Ovary (tissue), 9 donors: ENCODE results near the gene HMGB1. TPM values are rescaled to one million over a fixed set of nuclear protein-coding genes. Genes with fewer than 3 reads are reported as not detected.

ENCODE experiments used
- DNase-seq, 5 donors: peaks; one replicate each; pipeline ENCODE4 v3.0.0-alpha.2; 2019 to 2020
- H3K27ac ChIP-seq, 2 donors: fragments of 200-600 bp; one replicate each; pipeline versions ENCODE4 v1.5.1 to v1.8.0; 2019 to 2022
- H3K27me3 ChIP-seq: fragments of 200-600 bp; one replicate; pipeline ENCODE4 v1.8.0; 2022
- H3K36me3 ChIP-seq: fragments of 200-600 bp; sonication (generic); one replicate; pipeline ENCODE4 v1.5.1; 2019
- H3K4me1 ChIP-seq: one replicate; pipeline ENCODE4 v1.8.1; 2013; ENCODE audit warnings: mild to moderate bottlenecking, moderate library complexity; ENCODE audit not compliant: insufficient read depth
- H3K4me3 ChIP-seq: fragments of 200-600 bp; sonication (generic); one replicate; pipeline ENCODE4 v1.5.1; 2017
- H3K9me3 ChIP-seq, 2 donors: fragments of 200-600 bp in 1 of 2; sonication (generic) in 1 of 2; one replicate each; pipeline versions ENCODE4 v1.5.1 to v1.8.1; 2013 to 2019; ENCODE audit warnings: mild to moderate bottlenecking in 1 of 2, moderate library complexity in 1 of 2
- EP300 ChIP-seq: sonication (generic); formaldehyde crosslinking; IDR thresholded peaks from one replicate; pipeline ENCODE4 v1.6.1; 2017; ENCODE audit warnings: antibody characterized with exemption
- POLR2A ChIP-seq: fragments of 450-650 bp; IDR thresholded peaks from one replicate; pipeline ENCODE4 v1.6.1; 2017; ENCODE audit warnings: antibody characterized with exemption, mild to moderate bottlenecking, moderate library complexity
- WGBS, 3 donors: extraction: QIAGEN DNeasy Blood & Tissue Kit in 1 of 3; methylation state at CpG; one replicate each; pipeline versions ENCODE4 v1.1.5 to v1.1.7; 2013 to 2017; 5-methylcytosine and 5-hydroxymethylcytosine counted together
- intact Hi-C, 4 donors: fragments of 100-400 bp; cut with DNase I; formaldehyde crosslinking; loops; one replicate each; pipeline versions ENCODE4 v1.11.0 to v1.15.1; 2022 to 2023
- polyA plus RNA-seq, 2 donors: library from polyadenylated mRNA; stranded (reverse); fragments of 200-250 nt in 1 of 2; fragments of 350-450 nt in 1 of 2; fragmentation: Illumina TruSeq in 1 of 2; extraction: RNeasy Lipid Tissue Mini Kit (QIAGEN cat#74804) in 1 of 2; gene quantifications; one replicate each; pipeline ENCODE4 v1.2.3, GENCODE V29; 2013 to 2014
- total RNA-seq, 7 donors: library from RNA; depleted of rRNA in 2 of 7; stranded (reverse); fragments of >200 nt in 2 of 7; fragmentation: NEBNext Ultra II Directional in 3 of 7; extraction: Animal tissue kit (Norgen Biotek cat#: 25700) in 3 of 7; gene quantifications; one replicate each; pipeline versions ENCODE4 v1.1.0 to v1.2.4, GENCODE V29; 2016 to 2023
- TF ChIP-seq, protein P1 (sequence below), 3 donors: fragments of 450-650 bp in 2 of 3; fragments of 200-600 bp in 1 of 3; IDR thresholded peaks; one replicate each; pipeline versions ENCODE4 v1.5.1 to v1.8.0; 2016 to 2022; ENCODE audit warnings: antibody characterized with exemption in 3 of 3, mild to moderate bottlenecking in 1 of 3
- donor health status: DM: no; HTN: no; CAD: no; lungs with moderate emphysema.
- donor health status: DM: no; HTN: no; CAD: no.
- donor health status: Bipolar disorder and iron deficiency.
- donor health status: DM: yes; HTN: yes; CAD: no.
- donor health status: DM: no; HTN: no; CAD: no.
- donor health status: DM: yes; HTN: yes; CAD: no.

The HMGB1 gene
- total and polyA plus RNA-seq, 9 donors: 163 to 323 (median 248) TPM

DNA sequence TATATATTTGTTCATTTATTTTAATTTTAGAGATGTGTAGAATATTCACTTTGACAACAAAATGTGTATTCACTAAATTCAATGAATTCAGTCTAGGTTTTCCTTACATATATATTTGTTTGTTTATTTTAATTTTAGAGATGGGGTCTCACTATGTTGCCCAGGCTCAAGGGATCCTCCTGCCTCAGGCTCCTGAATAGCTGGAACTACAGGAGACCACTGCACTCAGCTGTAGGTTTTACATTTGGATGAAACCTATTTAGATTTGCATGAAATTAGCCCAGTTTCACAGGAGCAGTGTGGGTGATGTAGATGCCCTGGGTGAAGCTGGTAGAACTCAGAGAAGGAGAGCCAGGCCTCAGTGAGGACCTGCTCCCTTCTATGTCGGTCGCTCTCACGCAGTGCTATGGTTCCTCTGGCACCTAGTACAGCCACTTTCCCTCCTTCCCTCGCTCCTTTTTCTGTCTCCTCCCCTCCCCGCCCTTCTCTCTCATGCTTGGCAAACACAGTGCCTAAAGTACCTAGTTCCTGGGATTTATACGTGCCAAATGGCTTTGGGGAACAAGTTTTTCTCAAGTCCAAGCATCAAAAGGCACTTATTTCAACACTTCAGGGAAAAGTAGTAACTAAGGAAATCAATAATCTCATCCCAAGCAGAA is 14.7 kb upstream of the HMGB1 start:
- no peaks in the 10 kb centered on the region for H3K4me1 ChIP-seq
- intact Hi-C loops: no loop called here
- no peaks in the 10 kb centered on the region for H3K9me3 ChIP-seq
- DNase-seq: no peak
- H3K27ac ChIP-seq: no peak overlapping the region
- no peak for TF ChIP-seq EP300
- TF ChIP-seq, protein P1, sequence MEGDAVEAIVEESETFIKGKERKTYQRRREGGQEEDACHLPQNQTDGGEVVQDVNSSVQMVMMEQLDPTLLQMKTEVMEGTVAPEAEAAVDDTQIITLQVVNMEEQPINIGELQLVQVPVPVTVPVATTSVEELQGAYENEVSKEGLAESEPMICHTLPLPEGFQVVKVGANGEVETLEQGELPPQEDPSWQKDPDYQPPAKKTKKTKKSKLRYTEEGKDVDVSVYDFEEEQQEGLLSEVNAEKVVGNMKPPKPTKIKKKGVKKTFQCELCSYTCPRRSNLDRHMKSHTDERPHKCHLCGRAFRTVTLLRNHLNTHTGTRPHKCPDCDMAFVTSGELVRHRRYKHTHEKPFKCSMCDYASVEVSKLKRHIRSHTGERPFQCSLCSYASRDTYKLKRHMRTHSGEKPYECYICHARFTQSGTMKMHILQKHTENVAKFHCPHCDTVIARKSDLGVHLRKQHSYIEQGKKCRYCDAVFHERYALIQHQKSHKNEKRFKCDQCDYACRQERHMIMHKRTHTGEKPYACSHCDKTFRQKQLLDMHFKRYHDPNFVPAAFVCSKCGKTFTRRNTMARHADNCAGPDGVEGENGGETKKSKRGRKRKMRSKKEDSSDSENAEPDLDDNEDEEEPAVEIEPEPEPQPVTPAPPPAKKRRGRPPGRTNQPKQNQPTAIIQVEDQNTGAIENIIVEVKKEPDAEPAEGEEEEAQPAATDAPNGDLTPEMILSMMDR (IDR thresholded peaks at IDR 0.05): no peak
- no peak for TF ChIP-seq POLR2A
- 89 to 93% (median 90%) methylated on average over 6 of the region's 6 CpGs for WGBS, 3 donors
- H3K36me3 ChIP-seq: no peaks in the 10 kb centered on the region
- H3K4me3 ChIP-seq: no peak overlapping the region
- H3K27me3 ChIP-seq: no peaks in the 10 kb centered on the region

DNA sequence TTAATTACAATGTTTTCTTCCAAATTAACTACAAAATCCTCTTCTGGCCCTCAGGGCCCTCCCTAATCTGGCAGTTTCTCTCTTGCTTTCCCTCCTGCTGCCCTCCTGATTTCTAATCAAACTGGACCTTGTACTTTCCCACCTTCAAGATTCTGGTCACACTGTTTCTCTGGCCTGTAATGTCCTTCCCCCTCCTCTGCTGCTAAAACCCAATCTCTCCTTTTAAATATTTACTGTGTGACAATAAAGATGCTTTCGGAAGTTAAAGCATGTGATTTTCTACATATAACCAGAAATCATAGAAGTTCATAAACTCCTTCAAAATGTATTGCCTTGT is 14.1 kb upstream of the HMGB1 start:
- TF ChIP-seq EP300: no peak
- no peak for TF ChIP-seq POLR2A
- TF ChIP-seq, protein P1 (IDR thresholded peaks at IDR 0.05): no peak
- H3K4me1 ChIP-seq: no peaks in the 10 kb centered on the region
- no peaks in the 10 kb centered on the region for H3K9me3 ChIP-seq
- H3K27me3 ChIP-seq: no peaks in the 10 kb centered on the region
- DNase-seq: no peak
- intact Hi-C loops: loop anchor here in 1 of 4 donors (10.0 kb wide), 1 partner anchor 575 kb away; no protein-coding TSS in a partner anchor
- H3K4me3 ChIP-seq: no peak overlapping the region
- 94 to 96% (median 95%) methylated on average over 1 of the region's 1 CpG for WGBS, 3 donors
- no peaks in the 10 kb centered on the region for H3K36me3 ChIP-seq
- no peak overlapping the region for H3K27ac ChIP-seq

DNA sequence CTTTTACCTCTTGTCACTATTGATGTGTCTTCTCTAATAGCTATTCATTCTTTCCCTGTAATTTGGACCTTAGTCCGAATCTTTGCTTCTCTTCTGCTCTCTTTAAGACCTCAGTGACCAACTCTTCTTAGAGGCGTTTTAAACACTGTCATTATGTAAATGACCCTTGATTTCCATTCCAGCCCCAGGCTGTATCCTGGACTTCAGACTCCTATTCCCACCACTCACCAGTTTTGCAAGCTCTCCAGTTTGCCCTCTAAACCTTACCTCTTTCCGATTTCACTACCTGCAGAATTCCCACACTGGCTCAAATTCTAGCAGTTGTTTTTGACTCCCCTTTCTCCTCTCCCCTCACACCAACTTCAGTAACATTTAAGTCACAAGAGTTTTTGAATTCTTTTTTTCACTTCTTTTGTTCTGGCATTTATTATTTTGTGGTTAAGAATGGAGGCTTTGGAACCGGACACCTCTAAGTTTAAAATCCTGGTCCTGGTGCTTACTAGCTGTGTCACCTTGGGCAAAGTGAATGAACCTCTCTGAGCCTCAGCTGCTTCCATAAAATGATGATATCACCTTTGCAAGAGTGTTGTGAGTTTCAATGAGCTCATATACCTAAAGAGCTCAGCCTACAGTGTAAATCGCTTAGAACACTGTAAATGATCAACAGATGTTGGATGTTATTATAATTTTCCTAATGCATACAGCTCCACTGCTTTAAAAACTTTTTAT is 13.6 kb upstream of the HMGB1 start:
- Histone ChIP-seq H3K27me3 (no peaks in the 10 kb centered on the region), H3K27ac (no peak overlapping the region), H3K4me1 (no peaks in the 10 kb centered on the region), H3K4me3 (no peak overlapping the region), H3K36me3 (no peaks in the 10 kb centered on the region), H3K9me3 (no peaks in the 10 kb centered on the region)
- DNase-seq: no peak
- TF ChIP-seq, protein P1 (IDR thresholded peaks at IDR 0.05): no peak
- TF ChIP-seq POLR2A (no peak), EP300 (no peak)
- 72 to 78% (median 77%) methylated on average over 5 of the region's 5 CpGs for WGBS, 3 donors
- intact Hi-C loops: loop anchor here in 1 of 4 donors (10.0 kb wide), 1 partner anchor 575 kb away; no protein-coding TSS in a partner anchor

DNA sequence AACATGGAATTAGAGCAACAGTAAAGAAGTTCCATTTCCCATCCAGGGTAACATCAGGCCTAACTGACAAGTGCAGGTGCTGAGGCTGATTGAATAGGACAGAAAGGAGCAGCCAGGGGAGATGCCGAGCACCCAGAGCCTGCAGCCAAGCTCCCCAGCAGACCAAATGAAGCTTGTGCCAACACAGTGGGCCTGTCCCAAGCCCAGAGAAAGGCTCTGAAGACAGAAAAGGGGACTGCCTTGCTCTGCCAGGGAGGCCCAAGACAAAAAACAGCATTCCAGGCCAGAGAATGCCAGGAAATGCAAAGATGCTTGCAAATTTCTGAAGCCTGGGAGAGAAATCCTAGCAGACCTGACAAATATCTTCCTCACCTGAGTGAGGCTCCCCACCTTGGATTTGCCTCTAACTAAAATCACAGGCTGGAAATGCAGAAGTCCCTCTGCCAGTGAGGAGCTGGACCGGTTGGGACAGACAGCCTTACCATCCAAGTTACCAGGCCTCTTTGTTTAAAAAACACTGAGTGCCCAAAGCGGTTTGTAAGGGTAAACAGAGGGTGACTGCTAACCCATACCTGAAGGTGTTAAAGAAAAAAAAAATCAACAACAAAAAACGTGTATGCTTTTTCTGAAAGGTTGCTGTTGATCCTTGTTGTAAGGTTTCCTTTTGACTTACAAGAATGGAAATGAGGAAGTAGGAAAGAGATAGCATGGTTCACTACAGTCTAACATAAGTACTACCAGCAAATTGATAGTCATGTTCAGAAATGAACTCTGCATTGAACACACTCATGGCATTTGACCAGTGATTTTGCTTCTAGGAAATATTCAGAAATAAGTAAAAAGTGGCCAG is 11.8 kb upstream of the HMGB1 start:
- Histone ChIP-seq H3K36me3 (no peaks in the 10 kb centered on the region), H3K4me1 (no peaks in the 10 kb centered on the region), H3K27me3 (no peaks in the 10 kb centered on the region), H3K9me3 (no peaks in the 10 kb centered on the region), H3K27ac (no peak overlapping the region), H3K4me3 (no peak overlapping the region)
- TF ChIP-seq POLR2A (no peak), EP300 (no peak)
- TF ChIP-seq, protein P1 (IDR thresholded peaks at IDR 0.05): no peak
- DNase-seq: no peak
- 77 to 82% (median 79%) methylated on average over 4 of the region's 4 CpGs for WGBS, 3 donors
- intact Hi-C loops: loop anchor here in 1 of 4 donors (10.0 kb wide), 1 partner anchor 577 kb away; no protein-coding TSS in a partner anchor
